HG03342 (cell line): Measurements from ENCODE around the gene MTHFR.
A peak's percentile ranks its signal among the peaks of the same experiment; 100 is the strongest.

Experiments
- ATAC-seq: cut with Tn5 transposase; IDR thresholded peaks from one replicate; pipeline ENCODE4 v1.9.1; 2021; ENCODE audit warnings: mild to moderate bottlenecking, moderate library complexity; ENCODE audit not compliant: unreplicated experiment

The MTHFR gene

GRCh38 chr1:11805422-11806306 lies at the start of gene MTHFR, which contains the start of gene CLCN6:
MTHFR (minus strand) TSS chr1:11805964; CDS start chr1:11803116, 2,848 bp downstream.
CLCN6 (plus strand) TSS chr1:11806191; CDS start chr1:11806263, 72 bp downstream.
- peak; percentile 71 for ATAC-seq

GRCh38 chr1:11855430-11855829 lies 49.7 kb upstream of the MTHFR start:
- ATAC-seq, result no peak

GRCh38 chr1:11854519-11854918 lies 48.8 kb upstream of the MTHFR start:
- ATAC-seq, result no peak

- no peak for ATAC-seq
These were observed 45.4 kb upstream of the MTHFR start for GRCh38 chr1:11851180-11851579.

GRCh38 chr1:11850156-11850555 lies 44.4 kb upstream of the MTHFR start:
- no peak for ATAC-seq

GRCh38 chr1:11848373-11848700 lies 42.6 kb upstream of the MTHFR start:
- no peak for ATAC-seq

- ATAC-seq, result no peak
These were observed 42.1 kb upstream of the MTHFR start, which contains the start of gene NPPA for GRCh38 chr1:11847667-11848372. NPPA (minus strand) TSS chr1:11847783; CDS start chr1:11847684, 99 bp downstream.

- no peak for ATAC-seq
These were observed 40.0 kb upstream of the MTHFR start for GRCh38 chr1:11845641-11846335.

- ATAC-seq, result no peak
These were observed 36.6 kb upstream of the MTHFR start for GRCh38 chr1:11842154-11843041.

GRCh38 chr1:11841245-11842153 lies 35.7 kb upstream of the MTHFR start:
- ATAC-seq, result no peak

GRCh38 chr1:11839727-11840705 lies 34.3 kb upstream of the MTHFR start:
- ATAC-seq, result no peak

- no peak for ATAC-seq
These were observed 32.8 kb upstream of the MTHFR start for GRCh38 chr1:11838349-11839272.

- no peak for ATAC-seq
These were observed 32.1 kb upstream of the MTHFR start for GRCh38 chr1:11837767-11838348.

GRCh38 chr1:11836955-11837766 lies 31.4 kb upstream of the MTHFR start:
- ATAC-seq, result no peak

GRCh38 chr1:11835441-11836225 lies 29.9 kb upstream of the MTHFR start:
- no peak for ATAC-seq
